H1 (cell line): ENCODE measurements around the gene PDE4D.

Source experiments
- CEBPB ChIP-seq: IDR thresholded peaks from 2 replicates; pipeline ENCODE4 v1.6.1; 2012; ENCODE audit warnings: low read depth, low read length
- FOSL1 ChIP-seq: IDR thresholded peaks from 2 replicates; pipeline ENCODE4 v1.6.1; 2011; ENCODE audit warnings: mild to moderate bottlenecking, low read depth, low read length, moderate library complexity; ENCODE audit not compliant: insufficient read depth
- GTF2F1 ChIP-seq: IDR thresholded peaks from 2 replicates; pipeline ENCODE4 v1.6.1; 2012; ENCODE audit warnings: low read depth, low read length, improper control_type of control experiment, borderline replicate concordance
- JUND ChIP-seq: IDR thresholded peaks from 2 replicates; pipeline ENCODE4 v1.6.1; 2011; ENCODE audit warnings: mild to moderate bottlenecking, improper control_type of control experiment, low read length
- POLR2A ChIP-seq, 2 experiments: IDR thresholded peaks; 1 replicate in 1 of 2; 2 replicates in 1 of 2; pipeline ENCODE4 v1.6.1; 2011; ENCODE audit warnings: low read depth in 2 of 2, low read length in 2 of 2, mild to moderate bottlenecking in 2 of 2; ENCODE audit errors: control extremely low read depth in 1 of 2
- POLR2AphosphoS5 ChIP-seq: IDR thresholded peaks from 2 replicates; pipeline ENCODE4 v1.6.1; 2011; ENCODE audit warnings: low read depth, low read length
- SAP30 ChIP-seq: fragments of 300-600 bp; sonication (generic); IDR thresholded peaks from 2 replicates; pipeline ENCODE4 v1.7.1; 2012; ENCODE audit warnings: low read length, moderate library complexity, mild to moderate bottlenecking, inconsistent platforms; ENCODE audit not compliant: insufficient read depth, insufficient replicate concordance
- SP1 ChIP-seq: IDR thresholded peaks from 2 replicates; pipeline ENCODE4 v1.6.1; 2011; ENCODE audit warnings: low read depth, low read length
- SRF ChIP-seq: IDR thresholded peaks from 2 replicates; pipeline ENCODE4 v1.6.1; 2011; ENCODE audit warnings: mild to moderate bottlenecking, low read depth, low read length, moderate library complexity
- TF ChIP-seq, protein P1 (sequence below), 3 experiments: IDR thresholded peaks; 1 replicate in 2 of 3; 2 replicates in 1 of 3; pipeline versions ENCODE4 v1.5.1 to v1.6.1; 2011; ENCODE audit warnings: low read length in 3 of 3, mild to moderate bottlenecking in 3 of 3, inconsistent platforms in 2 of 3, low read depth in 1 of 3, moderate library complexity in 1 of 3; ENCODE audit not compliant: insufficient read depth in 1 of 3; ENCODE audit errors: control extremely low read depth in 1 of 3

GRCh38 chr5:59620535-59621212 lies 272.9 kb downstream of the PDE4D start:
- TF ChIP-seq, protein P1, sequence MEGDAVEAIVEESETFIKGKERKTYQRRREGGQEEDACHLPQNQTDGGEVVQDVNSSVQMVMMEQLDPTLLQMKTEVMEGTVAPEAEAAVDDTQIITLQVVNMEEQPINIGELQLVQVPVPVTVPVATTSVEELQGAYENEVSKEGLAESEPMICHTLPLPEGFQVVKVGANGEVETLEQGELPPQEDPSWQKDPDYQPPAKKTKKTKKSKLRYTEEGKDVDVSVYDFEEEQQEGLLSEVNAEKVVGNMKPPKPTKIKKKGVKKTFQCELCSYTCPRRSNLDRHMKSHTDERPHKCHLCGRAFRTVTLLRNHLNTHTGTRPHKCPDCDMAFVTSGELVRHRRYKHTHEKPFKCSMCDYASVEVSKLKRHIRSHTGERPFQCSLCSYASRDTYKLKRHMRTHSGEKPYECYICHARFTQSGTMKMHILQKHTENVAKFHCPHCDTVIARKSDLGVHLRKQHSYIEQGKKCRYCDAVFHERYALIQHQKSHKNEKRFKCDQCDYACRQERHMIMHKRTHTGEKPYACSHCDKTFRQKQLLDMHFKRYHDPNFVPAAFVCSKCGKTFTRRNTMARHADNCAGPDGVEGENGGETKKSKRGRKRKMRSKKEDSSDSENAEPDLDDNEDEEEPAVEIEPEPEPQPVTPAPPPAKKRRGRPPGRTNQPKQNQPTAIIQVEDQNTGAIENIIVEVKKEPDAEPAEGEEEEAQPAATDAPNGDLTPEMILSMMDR (IDR thresholded peaks at IDR 0.05; ENCODE audit: control extremely low read depth in 1 of 3, insufficient read depth in 1 of 3, low read depth in 1 of 3, low read length in 3 of 3), result no peak
- TF ChIP-seq SP1 (no peak), POLR2A (IDR thresholded peaks at IDR 0.05; ENCODE audit: control extremely low read depth in 1 of 2, low read depth in 2 of 2, low read length in 2 of 2) (no peak), FOSL1 (no peak), SRF (no peak), JUND (no peak), POLR2AphosphoS5 (no peak), SAP30 (no peak), GTF2F1 (no peak), CEBPB (no peak)
